SK-N-SH treated with all-trans-retinoic acid at 6 μM for 48 hours (cell line): ENCODE data around the gene MKKS.

ENCODE experiments used
- ATAC-seq: fragments of 200-7000 bp; cut with Tn5 transposase; 3 replicates; pipeline ENCODE4 v1.9.1; 2020; ENCODE audit warnings: mild to moderate bottlenecking, moderate library complexity
- ARNTL ChIP-seq: fragments of 450-650 bp; formaldehyde crosslinking; IDR thresholded peaks from 2 replicates; pipeline ENCODE4 v1.5.0; 2020; ENCODE audit warnings: low read depth, mild to moderate bottlenecking, moderate library complexity, borderline replicate concordance
- BACH2 ChIP-seq: fragments of 250-450 bp; sonication (Bioruptor Pico); IDR thresholded peaks from 2 replicates; pipeline ENCODE4 v1.9.0; 2021; ENCODE audit warnings: mild to moderate bottlenecking, borderline replicate concordance
- CREB5 ChIP-seq: fragments of 250-450 bp; sonication (Bioruptor Pico); IDR thresholded peaks from 2 replicates; pipeline ENCODE4 v1.5.1; 2020; ENCODE audit warnings: low read depth, mild to moderate bottlenecking, moderate library complexity
- CSDC2 ChIP-seq: fragments of 250-450 bp; sonication (Bioruptor Pico); IDR thresholded peaks from 2 replicates; pipeline ENCODE4 v1.5.0; 2020; ENCODE audit warnings: mild to moderate bottlenecking, moderate library complexity
- CSRNP3 ChIP-seq: fragments of 250-450 bp; sonication (Bioruptor Pico); IDR thresholded peaks from 2 replicates; pipeline ENCODE4 v1.5.1; 2021; ENCODE audit warnings: mild to moderate bottlenecking, moderate library complexity
- ESRRG ChIP-seq: fragments of 250-450 bp; sonication (Bioruptor Pico); IDR thresholded peaks from 2 replicates; pipeline ENCODE4 v1.6.1; 2021; ENCODE audit warnings: mild to moderate bottlenecking
- OSR1 ChIP-seq: fragments of 250-450 bp; sonication (Bioruptor Pico); IDR thresholded peaks from 2 replicates; pipeline ENCODE4 v1.8.0; 2022; ENCODE audit warnings: moderate library complexity, mild to moderate bottlenecking, inconsistent platforms
- PATZ1 ChIP-seq: fragments of 250-450 bp; sonication (Bioruptor Pico); IDR thresholded peaks from 2 replicates; pipeline ENCODE4 v1.8.0; 2020; ENCODE audit warnings: mild to moderate bottlenecking, moderate library complexity, borderline replicate concordance
- POU6F1 ChIP-seq: fragments of 250-450 bp; sonication (Bioruptor Pico); IDR thresholded peaks from 2 replicates; pipeline ENCODE4 v1.8.0; 2021; ENCODE audit warnings: low read depth, mild to moderate bottlenecking, moderate library complexity, borderline replicate concordance
- PPARA ChIP-seq: fragments of 250-450 bp; sonication (Bioruptor Pico); IDR thresholded peaks from 2 replicates; pipeline ENCODE4 v1.5.0; 2020; ENCODE audit warnings: mild to moderate bottlenecking, borderline replicate concordance
- RARB ChIP-seq: fragments of 250-450 bp; sonication (Bioruptor Pico); IDR thresholded peaks from 2 replicates; pipeline ENCODE4 v1.8.0; 2021; ENCODE audit warnings: mild to moderate bottlenecking, moderate library complexity
- SNAI2 ChIP-seq: fragments of 250-450 bp; sonication (Bioruptor Pico); IDR thresholded peaks from 2 replicates; pipeline ENCODE4 v1.5.0; 2020; ENCODE audit warnings: mild to moderate bottlenecking, moderate library complexity
- TCF4 ChIP-seq: fragments of 250-450 bp; sonication (Bioruptor Pico); IDR thresholded peaks from 2 replicates; pipeline ENCODE4 v1.8.0; 2021; ENCODE audit warnings: mild to moderate bottlenecking, moderate library complexity, borderline replicate concordance
- TOX ChIP-seq: fragments of 250-450 bp; sonication (Bioruptor Pico); IDR thresholded peaks from 2 replicates; pipeline ENCODE4 v1.8.0; 2021; ENCODE audit warnings: mild to moderate bottlenecking, moderate library complexity, borderline replicate concordance
- TSHZ2 ChIP-seq: fragments of 250-450 bp; sonication (Bioruptor Pico); IDR thresholded peaks from 2 replicates; pipeline ENCODE4 v1.5.0; 2020; ENCODE audit warnings: mild to moderate bottlenecking, moderate library complexity
- ZC3H10 ChIP-seq: fragments of 250-450 bp; sonication (Bioruptor Pico); IDR thresholded peaks from 2 replicates; pipeline ENCODE4 v1.5.1; 2021; ENCODE audit warnings: mild to moderate bottlenecking, moderate library complexity
- ZFP30 ChIP-seq: fragments of 450-650 bp; formaldehyde crosslinking; IDR thresholded peaks from 2 replicates; pipeline ENCODE4 v1.5.0; 2022; ENCODE audit warnings: mild to moderate bottlenecking, moderate library complexity
- ZNF565 ChIP-seq: fragments of 450-650 bp; formaldehyde crosslinking; conservative IDR thresholded peaks from 2 replicates; pipeline ENCODE4 v1.5.0; 2020; ENCODE audit warnings: low read depth, mild to moderate bottlenecking, moderate library complexity
- ZNF70 ChIP-seq: fragments of 450-650 bp; formaldehyde crosslinking; IDR thresholded peaks from 2 replicates; pipeline ENCODE4 v1.5.0; 2020; ENCODE audit warnings: mild to moderate bottlenecking, moderate library complexity
- ZNF8 ChIP-seq: fragments of 450-650 bp; formaldehyde crosslinking; IDR thresholded peaks from 2 replicates; pipeline ENCODE4 v1.5.0; 2020; ENCODE audit warnings: mild to moderate bottlenecking, moderate library complexity

The MKKS gene

GRCh38 chr20:10438217-10438616, 4.2 kb upstream of the MKKS start:
- TF ChIP-seq ARNTL = no peak
- TF ChIP-seq ZNF70 (CRISPR knock-in tag) = no peak
- TF ChIP-seq ZNF8 (CRISPR knock-in tag) = no peak
- TF ChIP-seq BACH2 (CRISPR knock-in tag) = no peak
- TF ChIP-seq TOX (CRISPR knock-in tag) = no peak
- no peak for TF ChIP-seq PATZ1 (CRISPR knock-in tag)
- TF ChIP-seq CSRNP3 (CRISPR knock-in tag) = no peak
- no peak for TF ChIP-seq TSHZ2 (CRISPR knock-in tag)
- TF ChIP-seq PPARA (CRISPR knock-in tag) = no peak
- TF ChIP-seq CREB5 (CRISPR knock-in tag) = no peak
- no peak for TF ChIP-seq RARB (CRISPR knock-in tag)
- no peak for TF ChIP-seq TCF4 (CRISPR knock-in tag)
- no peak for TF ChIP-seq CSDC2 (CRISPR knock-in tag)
- no peak for TF ChIP-seq OSR1 (CRISPR knock-in tag)
- TF ChIP-seq POU6F1 (CRISPR knock-in tag) = no peak
- no peak for TF ChIP-seq ZFP30 (CRISPR knock-in tag)
- ATAC-seq = no peak

GRCh38 chr20:10436053-10436699, 2.2 kb upstream of the MKKS start:
- ATAC-seq = no peak
- TF ChIP-seq ESRRG (no peak), PPARA (CRISPR knock-in tag) (no peak), OSR1 (CRISPR knock-in tag) (no peak), ZNF70 (CRISPR knock-in tag) (no peak), CSRNP3 (CRISPR knock-in tag) (no peak), SNAI2 (CRISPR knock-in tag) (no peak), POU6F1 (CRISPR knock-in tag) (no peak), BACH2 (CRISPR knock-in tag) (no peak), ZC3H10 (no peak), ARNTL (no peak), CSDC2 (CRISPR knock-in tag) (no peak), TOX (CRISPR knock-in tag) (no peak), ZFP30 (CRISPR knock-in tag) (no peak), RARB (CRISPR knock-in tag) (no peak), ZNF565 (CRISPR knock-in tag) (no peak)
